ENCODE measurements around the gene VCL. TPM values are rescaled to one million over a fixed set of nuclear protein-coding genes. Genes with fewer than 3 reads are reported as not detected.

VCL gene
- total and polyA plus RNA-seq, 2 donors: 12.0 to 15.4 TPM

DNA sequence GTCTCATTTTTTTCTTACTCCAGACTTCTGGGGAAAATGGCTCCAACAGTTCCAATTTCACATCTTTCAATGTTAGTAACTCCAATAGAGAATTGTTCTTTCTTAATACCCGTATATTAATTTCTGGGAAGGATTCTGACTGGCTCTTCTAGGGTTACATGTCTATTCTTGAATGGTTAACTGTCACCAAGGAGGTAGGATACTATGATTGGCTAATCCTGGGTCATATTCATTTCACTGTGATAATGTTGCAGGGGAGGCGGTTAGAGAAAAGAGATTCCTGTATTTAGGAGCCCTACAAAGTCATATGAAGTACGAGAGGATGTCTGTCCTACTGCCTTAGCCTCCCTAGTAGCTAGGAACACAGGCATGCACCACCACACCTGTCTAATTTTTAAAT is 16.1 kb upstream of the VCL start:
- H3K9me3 ChIP-seq (ENCODE audit: control insufficient read depth in 2 of 2, insufficient read depth in 1 of 2, low read length in 1 of 2): no peaks in the 10 kb centered on the region
- H3K36me3 ChIP-seq (ENCODE audit: control insufficient read depth in 2 of 2, insufficient read depth in 2 of 2, low read length in 1 of 2): no peaks in the 10 kb centered on the region
- 95% methylated on average over 3 of the region's 3 CpGs for WGBS
- H3K27me3 ChIP-seq (ENCODE audit: control insufficient read depth in 2 of 2, insufficient read depth in 1 of 2, low read length in 1 of 2): no peaks in the 10 kb centered on the region
- no peak for DNase-seq (ENCODE audit: low read depth in 6 of 9, low spot score in 9 of 9)
- no peaks in the 10 kb centered on the region for H3K4me1 ChIP-seq (ENCODE audit: control insufficient read depth in 2 of 2, insufficient read depth in 2 of 2, low read length in 2 of 2)
- no peak overlapping the region for H3K4me3 ChIP-seq (ENCODE audit: low read length in 2 of 2)
- no peak overlapping the region for H3K27ac ChIP-seq (ENCODE audit: low read depth in 1 of 2, low read length in 1 of 2)

DNA sequence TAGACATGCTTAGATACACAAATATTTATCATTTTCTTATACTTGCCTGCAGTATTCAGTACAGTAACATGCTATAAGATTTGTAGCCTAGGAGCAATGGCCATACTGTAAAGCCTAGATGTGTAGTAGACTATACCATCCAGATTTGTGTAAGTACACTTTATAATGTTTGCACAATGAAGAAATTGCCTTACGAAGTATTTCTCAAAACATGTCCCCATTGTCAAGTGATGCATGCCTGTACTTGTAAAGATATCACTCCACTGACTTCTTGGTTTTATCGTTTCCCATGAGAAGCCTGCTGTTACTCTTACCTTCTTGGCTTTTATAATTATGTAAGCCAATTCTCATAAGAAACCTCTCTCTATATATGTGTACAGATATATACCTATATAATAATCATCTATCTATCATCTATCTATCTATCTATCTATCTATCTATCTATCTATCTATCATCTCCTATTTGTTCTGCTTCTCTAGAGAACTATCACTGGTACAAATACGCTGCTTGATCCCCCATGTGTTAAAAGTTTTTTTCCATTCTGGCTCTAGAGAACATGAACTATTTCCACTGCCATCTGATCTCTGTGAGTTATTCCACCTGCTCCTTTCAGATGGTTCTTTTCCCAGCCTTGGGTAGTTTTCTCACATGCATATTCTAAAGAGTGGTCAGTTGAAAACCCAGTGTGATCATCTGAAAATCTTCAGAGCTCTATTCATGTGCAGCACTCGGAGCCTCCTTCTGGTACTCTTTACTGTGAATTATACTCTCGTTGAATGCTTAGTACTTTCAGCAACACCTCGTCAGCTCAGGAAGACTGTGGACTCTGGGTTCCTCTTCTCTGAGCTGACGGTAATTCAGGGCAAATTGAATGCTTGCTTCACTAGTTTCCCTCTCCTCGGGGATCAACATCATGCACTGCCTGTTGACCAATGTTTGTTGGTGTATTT is 14.5 kb upstream of the VCL start:
- Histone ChIP-seq H3K4me3 (ENCODE audit: low read length in 2 of 2) (no peak overlapping the region), H3K4me1 (ENCODE audit: control insufficient read depth in 2 of 2, insufficient read depth in 2 of 2, low read length in 2 of 2) (no peaks in the 10 kb centered on the region), H3K27ac (ENCODE audit: low read depth in 1 of 2, low read length in 1 of 2) (no peak overlapping the region), H3K9me3 (ENCODE audit: control insufficient read depth in 2 of 2, insufficient read depth in 1 of 2, low read length in 1 of 2) (no peaks in the 10 kb centered on the region), H3K27me3 (ENCODE audit: control insufficient read depth in 2 of 2, insufficient read depth in 1 of 2, low read length in 1 of 2) (no peaks in the 10 kb centered on the region), H3K36me3 (ENCODE audit: control insufficient read depth in 2 of 2, insufficient read depth in 2 of 2, low read length in 1 of 2) (no peaks in the 10 kb centered on the region)
- DNase-seq (ENCODE audit: low read depth in 6 of 9, low spot score in 9 of 9): no peak
- WGBS: 47% methylated on average over 8 of the region's 8 CpGs

DNA sequence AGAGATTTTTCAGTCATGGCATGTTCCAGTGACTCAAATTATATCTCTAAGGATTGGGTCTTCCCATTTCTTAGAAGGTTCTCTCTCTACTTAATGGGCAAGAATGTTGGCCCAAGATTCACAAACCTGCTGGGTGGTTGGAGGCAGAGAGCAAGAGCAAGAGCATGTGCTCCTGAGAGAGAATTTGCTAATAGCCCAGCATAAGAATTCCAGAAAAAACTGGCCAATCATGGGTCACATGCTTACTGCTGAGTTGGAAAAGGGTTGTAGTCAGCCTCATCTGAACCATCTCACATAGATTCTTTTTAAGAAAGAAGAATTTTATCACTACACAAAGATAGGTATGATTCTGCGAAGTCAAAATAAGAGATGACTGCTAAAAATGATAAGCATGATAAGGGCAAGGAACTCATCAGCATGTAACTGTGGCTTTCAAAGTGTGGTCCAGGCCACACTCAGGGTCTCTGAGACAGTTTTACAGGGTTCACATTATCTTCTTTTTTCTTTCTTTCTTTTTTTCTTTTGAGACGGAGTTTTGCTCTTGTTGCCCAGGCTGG is 8.2 kb upstream of the VCL start:
- Histone ChIP-seq H3K9me3 (ENCODE audit: control insufficient read depth in 2 of 2, insufficient read depth in 1 of 2, low read length in 1 of 2) (no peaks in the 10 kb centered on the region), H3K36me3 (ENCODE audit: control insufficient read depth in 2 of 2, insufficient read depth in 2 of 2, low read length in 1 of 2) (no peaks in the 10 kb centered on the region), H3K27ac (ENCODE audit: low read depth in 1 of 2, low read length in 1 of 2) (no peak overlapping the region), H3K4me1 (ENCODE audit: control insufficient read depth in 2 of 2, insufficient read depth in 2 of 2, low read length in 2 of 2) (peaks cover 5 to 10% of the 10 kb centered on the region in 2 donors), H3K4me3 (ENCODE audit: low read length in 2 of 2) (no peak overlapping the region), H3K27me3 (ENCODE audit: control insufficient read depth in 2 of 2, insufficient read depth in 1 of 2, low read length in 1 of 2) (no peaks in the 10 kb centered on the region)
- WGBS: 98% methylated on average over 2 of the region's 2 CpGs
- no peak for DNase-seq (ENCODE audit: low read depth in 6 of 9, low spot score in 9 of 9)

DNA sequence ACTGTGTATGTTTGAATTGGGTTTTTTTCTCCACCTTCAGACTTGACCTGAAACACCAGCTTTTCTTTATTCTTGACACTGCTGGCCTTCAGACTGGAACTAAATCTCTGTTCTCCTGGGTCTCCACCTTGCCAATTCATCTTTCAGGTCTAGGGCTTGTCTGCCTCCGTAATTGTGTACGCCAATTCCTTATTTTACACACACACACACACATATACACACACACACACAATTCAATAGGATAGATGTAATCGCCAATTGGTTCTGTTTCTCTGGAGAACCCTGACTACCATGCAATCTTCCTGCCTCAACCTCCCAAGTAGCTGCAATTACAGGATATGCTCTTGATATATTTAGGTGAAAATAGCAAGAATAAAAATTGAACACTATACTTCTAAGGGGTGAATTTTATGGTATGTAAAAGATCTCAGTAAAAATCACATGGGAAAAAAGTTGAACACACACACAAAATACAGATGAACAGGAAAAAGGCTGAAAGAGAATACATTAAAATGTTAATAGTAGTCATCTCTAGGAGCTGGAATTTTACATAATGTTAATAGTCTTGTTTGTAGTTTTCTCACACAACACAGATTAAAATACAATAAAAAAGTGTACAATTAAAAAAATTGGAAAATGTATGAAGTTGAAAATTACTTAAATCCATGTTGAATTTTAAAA is 6.6 kb upstream of the VCL start:
- no peak overlapping the region for H3K4me3 ChIP-seq (ENCODE audit: low read length in 2 of 2)
- WGBS: 93% methylated on average over 3 of the region's 3 CpGs
- H3K27me3 ChIP-seq (ENCODE audit: control insufficient read depth in 2 of 2, insufficient read depth in 1 of 2, low read length in 1 of 2): no peaks in the 10 kb centered on the region
- H3K9me3 ChIP-seq (ENCODE audit: control insufficient read depth in 2 of 2, insufficient read depth in 1 of 2, low read length in 1 of 2): no peaks in the 10 kb centered on the region
- H3K27ac ChIP-seq (ENCODE audit: low read depth in 1 of 2, low read length in 1 of 2): no peak overlapping the region
- no peaks in the 10 kb centered on the region for H3K36me3 ChIP-seq (ENCODE audit: control insufficient read depth in 2 of 2, insufficient read depth in 2 of 2, low read length in 1 of 2)
- no peak for DNase-seq (ENCODE audit: low read depth in 6 of 9, low spot score in 9 of 9)
- peaks cover 5 to 10% of the 10 kb centered on the region in 2 donors for H3K4me1 ChIP-seq (ENCODE audit: control insufficient read depth in 2 of 2, insufficient read depth in 2 of 2, low read length in 2 of 2)

DNA sequence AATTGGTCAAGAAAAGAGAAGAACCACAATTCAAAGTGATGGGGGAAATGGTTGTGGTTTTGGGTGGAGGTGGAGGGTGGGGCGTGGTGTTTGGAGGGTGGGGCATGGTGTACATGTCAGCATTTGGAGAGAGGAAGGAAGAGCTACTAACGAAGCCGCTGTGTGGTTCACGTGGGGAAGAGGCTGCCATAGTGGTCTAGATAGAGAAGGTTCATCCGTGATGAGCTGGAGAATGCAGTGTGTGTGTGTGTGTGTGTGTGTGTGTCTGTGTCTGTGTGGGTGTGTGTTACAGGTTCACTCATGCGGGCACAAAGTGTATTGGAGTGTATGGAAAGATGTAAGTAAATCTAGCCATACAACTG is 6.1 kb upstream of the VCL start:
- 4% methylated on average over 6 of the region's 6 CpGs for WGBS
- peak; percentile 41 to 90 (median 72) for DNase-seq (ENCODE audit: low read depth in 6 of 9, low spot score in 9 of 9)
- Histone ChIP-seq H3K4me3 (ENCODE audit: low read length in 2 of 2) (no peak overlapping the region), H3K36me3 (ENCODE audit: control insufficient read depth in 2 of 2, insufficient read depth in 2 of 2, low read length in 1 of 2) (no peaks in the 10 kb centered on the region), H3K27me3 (ENCODE audit: control insufficient read depth in 2 of 2, insufficient read depth in 1 of 2, low read length in 1 of 2) (no peaks in the 10 kb centered on the region), H3K9me3 (ENCODE audit: control insufficient read depth in 2 of 2, insufficient read depth in 1 of 2, low read length in 1 of 2) (no peaks in the 10 kb centered on the region), H3K27ac (ENCODE audit: low read depth in 1 of 2, low read length in 1 of 2) (peak overlapping the region; percentile 47 to 52), H3K4me1 (ENCODE audit: control insufficient read depth in 2 of 2, insufficient read depth in 2 of 2, low read length in 2 of 2) (peaks cover 5 to 10% of the 10 kb centered on the region in 2 donors)

DNA sequence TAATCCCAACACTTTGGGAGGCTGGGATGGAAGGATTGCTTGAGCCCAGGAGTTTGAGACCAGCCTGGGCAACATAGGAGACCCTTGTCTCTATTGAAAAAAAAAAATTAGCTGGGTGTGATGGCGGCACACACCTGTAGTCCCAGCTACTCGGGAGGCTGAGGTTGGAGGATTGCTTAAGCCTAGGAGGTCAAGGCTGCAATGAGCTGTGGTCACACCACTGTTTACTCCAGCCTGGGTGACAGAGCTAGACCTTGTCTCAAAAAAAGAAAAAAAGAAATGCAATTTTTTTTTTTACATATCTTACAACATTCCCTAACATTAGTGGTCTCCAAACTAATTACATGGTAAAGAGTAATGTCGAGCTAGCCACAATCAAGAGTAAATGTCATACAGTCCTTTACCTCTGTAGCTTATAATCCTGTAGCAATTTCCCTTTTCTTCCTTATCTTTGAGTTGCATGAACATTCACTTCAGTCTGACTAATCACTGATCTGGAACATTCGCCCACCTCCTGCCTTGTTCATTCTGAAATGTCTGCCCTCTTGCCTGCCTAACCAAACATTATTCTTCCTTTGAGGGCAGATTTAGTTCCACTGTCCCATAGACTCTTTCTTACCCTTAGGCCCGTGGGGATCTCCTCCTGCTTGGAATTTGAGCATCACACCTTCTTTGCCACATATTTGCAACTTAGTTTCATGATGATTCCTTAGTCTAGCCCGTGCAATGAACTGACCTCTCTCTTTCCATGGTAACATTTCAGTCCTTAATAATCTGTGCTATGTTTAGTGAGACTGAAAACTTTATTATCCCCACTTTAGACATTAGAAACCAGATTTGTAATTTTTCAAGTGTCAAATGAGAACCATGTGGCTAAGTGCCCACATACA is 4.8 kb upstream of the VCL start:
- H3K27ac ChIP-seq (ENCODE audit: low read depth in 1 of 2, low read length in 1 of 2): no peak overlapping the region
- no peak for DNase-seq (ENCODE audit: low read depth in 6 of 9, low spot score in 9 of 9)
- no peaks in the 10 kb centered on the region for H3K27me3 ChIP-seq (ENCODE audit: control insufficient read depth in 2 of 2, insufficient read depth in 1 of 2, low read length in 1 of 2)
- H3K36me3 ChIP-seq (ENCODE audit: control insufficient read depth in 2 of 2, insufficient read depth in 2 of 2, low read length in 1 of 2): no peaks in the 10 kb centered on the region
- H3K4me3 ChIP-seq (ENCODE audit: low read length in 2 of 2): no peak overlapping the region
- no peaks in the 10 kb centered on the region for H3K9me3 ChIP-seq (ENCODE audit: control insufficient read depth in 2 of 2, insufficient read depth in 1 of 2, low read length in 1 of 2)
- 80% methylated on average over 6 of the region's 6 CpGs for WGBS
- H3K4me1 ChIP-seq (ENCODE audit: control insufficient read depth in 2 of 2, insufficient read depth in 2 of 2, low read length in 2 of 2): peaks cover 5 to 10% of the 10 kb centered on the region in 2 donors

DNA sequence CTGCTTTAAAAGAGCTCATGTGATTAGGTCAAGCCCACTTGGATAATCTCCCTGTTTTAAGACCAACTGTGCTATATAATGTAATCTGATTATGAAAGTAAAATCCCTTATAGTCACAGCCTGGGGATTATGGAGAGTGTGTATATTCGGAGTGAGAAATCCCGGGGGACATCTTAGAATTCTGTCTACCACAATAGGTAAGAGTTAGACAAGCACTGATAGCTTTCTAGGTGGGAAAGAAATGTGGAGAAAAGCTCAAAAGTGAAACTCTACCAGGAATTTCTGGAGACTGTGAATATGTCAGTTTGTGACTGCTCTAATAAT is 2.9 kb upstream of the VCL start:
- WGBS: 94% methylated on average over 2 of the region's 2 CpGs
- Histone ChIP-seq H3K27ac (ENCODE audit: low read depth in 1 of 2, low read length in 1 of 2) (no peak overlapping the region), H3K4me1 (ENCODE audit: control insufficient read depth in 2 of 2, insufficient read depth in 2 of 2, low read length in 2 of 2) (peaks cover 5 to 19% of the 10 kb centered on the region in 2 donors), H3K36me3 (ENCODE audit: control insufficient read depth in 2 of 2, insufficient read depth in 2 of 2, low read length in 1 of 2) (no peaks in the 10 kb centered on the region), H3K9me3 (ENCODE audit: control insufficient read depth in 2 of 2, insufficient read depth in 1 of 2, low read length in 1 of 2) (no peaks in the 10 kb centered on the region), H3K4me3 (ENCODE audit: low read length in 2 of 2) (no peak overlapping the region), H3K27me3 (ENCODE audit: control insufficient read depth in 2 of 2, insufficient read depth in 1 of 2, low read length in 1 of 2) (peaks cover 4 to 11% of the 10 kb centered on the region in 2 donors)
- DNase-seq (ENCODE audit: low read depth in 6 of 9, low spot score in 9 of 9): no peak

DNA sequence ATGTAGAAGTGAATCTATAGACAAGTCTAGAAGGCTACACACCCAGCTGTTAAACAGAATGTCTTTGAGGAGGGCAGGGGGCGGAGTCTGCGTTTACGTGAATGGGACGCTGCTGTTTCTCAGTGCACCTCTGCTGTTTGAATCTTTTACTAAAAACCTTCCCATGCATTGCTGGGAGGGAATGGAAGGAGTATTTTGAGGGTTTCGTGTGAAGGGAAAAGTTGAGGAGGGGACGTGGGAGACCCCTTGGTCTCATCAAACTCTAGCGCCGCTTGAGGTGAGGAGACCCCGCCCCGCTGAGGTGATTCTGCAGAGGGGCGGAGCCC is 492 bp upstream of the VCL start:
- Histone ChIP-seq H3K36me3 (ENCODE audit: control insufficient read depth in 2 of 2, insufficient read depth in 2 of 2, low read length in 1 of 2) (no peaks in the 10 kb centered on the region), H3K9me3 (ENCODE audit: control insufficient read depth in 2 of 2, insufficient read depth in 1 of 2, low read length in 1 of 2) (no peaks in the 10 kb centered on the region), H3K27me3 (ENCODE audit: control insufficient read depth in 2 of 2, insufficient read depth in 1 of 2, low read length in 1 of 2) (peaks cover 4 to 11% of the 10 kb centered on the region in 2 donors), H3K27ac (ENCODE audit: low read depth in 1 of 2, low read length in 1 of 2) (peak overlapping the region; percentile 67 to 80), H3K4me1 (ENCODE audit: control insufficient read depth in 2 of 2, insufficient read depth in 2 of 2, low read length in 2 of 2) (peaks cover 0 to 9% of the 10 kb centered on the region in 2 donors), H3K4me3 (ENCODE audit: low read length in 2 of 2) (peak overlapping the region; percentile 58 to 69)
- DNase-seq (ENCODE audit: low read depth in 6 of 9, low spot score in 9 of 9): peak in 7 of 9 donors; percentile 74 to 94 (median 78)
- 1% methylated on average over 11 of the region's 11 CpGs for WGBS
